DND-41 (cell line): Measurements from ENCODE around the gene ADRB1.

Experiments used
- ATAC-seq: fragments of 200-7000 bp; cut with Tn5 transposase; 3 replicates; pipeline ENCODE4 v1.9.1; 2021; ENCODE audit warnings: low read depth; ENCODE audit not compliant: insufficient read depth
- DNase-seq: peaks from one replicate; pipeline ENCODE4 v3.0.0-alpha.2; 2020
- H2AFZ ChIP-seq: 2 replicates; pipeline ENCODE4 v1.6.0; 2012; ENCODE audit warnings: low read depth, low read length
- H3K27ac ChIP-seq: 2 replicates; pipeline ENCODE4 v1.5.1; 2012; ENCODE audit warnings: low read length, inconsistent platforms
- H3K27me3 ChIP-seq: fragments of 200-600 bp; sonication (generic); 2 replicates; pipeline ENCODE4 v1.6.0; 2012; ENCODE audit warnings: low read length, mild to moderate bottlenecking, inconsistent platforms; ENCODE audit not compliant: insufficient read depth, poor library complexity
- H3K36me3 ChIP-seq: 2 replicates; pipeline ENCODE4 v1.5.1; 2012; ENCODE audit warnings: low read length, inconsistent platforms; ENCODE audit not compliant: insufficient read depth
- H3K4me1 ChIP-seq: 2 replicates; pipeline ENCODE4 v1.5.1; 2012; ENCODE audit warnings: mild to moderate bottlenecking, low read length; ENCODE audit not compliant: insufficient read depth
- H3K4me2 ChIP-seq: 2 replicates; pipeline ENCODE4 v1.6.0; 2012; ENCODE audit warnings: mild to moderate bottlenecking, moderate library complexity, low read length, inconsistent platforms; ENCODE audit not compliant: insufficient read depth
- H3K4me3 ChIP-seq, 2 experiments: fragments of 200-600 bp in 1 of 2; shearing (Covaris generic) in 1 of 2; 2 replicates each; pipeline ENCODE4 v1.5.1; 2012 to 2016; ENCODE audit warnings: inconsistent platforms in 2 of 2, low read length in 2 of 2, mild to moderate bottlenecking in 2 of 2, low read depth in 1 of 2, moderate library complexity in 1 of 2
- H3K79me2 ChIP-seq: 2 replicates; pipeline ENCODE4 v1.6.0; 2012; ENCODE audit warnings: low read length, inconsistent platforms; ENCODE audit not compliant: insufficient read depth
- H3K9ac ChIP-seq: 2 replicates; pipeline ENCODE4 v1.6.0; 2012; ENCODE audit warnings: low read depth, mild to moderate bottlenecking, inconsistent platforms, low read length, moderate library complexity
- H3K9me3 ChIP-seq: 2 replicates; pipeline ENCODE4 v1.5.1; 2012; ENCODE audit warnings: low read length, moderate library complexity, mild to moderate bottlenecking, inconsistent platforms; ENCODE audit not compliant: insufficient read depth, severe bottlenecking
- H4K20me1 ChIP-seq: 2 replicates; pipeline ENCODE4 v1.6.0; 2012; ENCODE audit warnings: low read length; ENCODE audit not compliant: insufficient read depth
- CTCF ChIP-seq: IDR thresholded peaks from 2 replicates; pipeline ENCODE4 v1.5.1; 2012; ENCODE audit warnings: borderline replicate concordance, low read length, moderate library complexity, mild to moderate bottlenecking; ENCODE audit not compliant: poor library complexity, severe bottlenecking; ENCODE audit errors: extremely low read depth
- EZH2 ChIP-seq: IDR thresholded peaks from 3 replicates; pipeline ENCODE4 v1.6.1; 2012; ENCODE audit warnings: borderline replicate concordance, low read depth, mild to moderate bottlenecking, moderate library complexity, low read length, inconsistent platforms; ENCODE audit not compliant: severe bottlenecking

The ADRB1 gene

GRCh38 chr10:114083040-114083439, 39.4 kb downstream of the ADRB1 start:
- H3K79me2 ChIP-seq, result no peaks in the 10 kb centered on the region
- no peaks in the 10 kb centered on the region for H4K20me1 ChIP-seq
- DNase-seq, result peak; percentile 44
- peaks cover 14% of the 10 kb centered on the region for H3K4me1 ChIP-seq
- TF ChIP-seq EZH2, result no peak
- H3K4me2 ChIP-seq, result no peak overlapping the region
- no peaks in the 10 kb centered on the region for H3K36me3 ChIP-seq
- H3K27me3 ChIP-seq, result no peaks in the 10 kb centered on the region
- peak overlapping the region; percentile 28; the same call in 1 of the 2 replicates for H3K27ac ChIP-seq
- H3K4me3 ChIP-seq, result no peak overlapping the region
- H2AFZ ChIP-seq, result peak overlapping the region; percentile 43; the same call in 1 of the 2 replicates
- peak; percentile 73 for ATAC-seq
- no peak overlapping the region for H3K9ac ChIP-seq
- H3K9me3 ChIP-seq, result no peaks in the 10 kb centered on the region

- H3K9ac ChIP-seq, result no peak overlapping the region
- H3K4me1 ChIP-seq, result peaks cover 14% of the 10 kb centered on the region
- DNase-seq (no peak), ATAC-seq (0 out of 3 replicates have a peak, but pooled peaks have one; percentile 34)
- H3K9me3 ChIP-seq, result no peaks in the 10 kb centered on the region
- no peaks in the 10 kb centered on the region for H3K79me2 ChIP-seq
- no peak for TF ChIP-seq CTCF
- no peak for TF ChIP-seq EZH2
- H3K4me3 ChIP-seq, result no peak overlapping the region
- H3K27me3 ChIP-seq, result no peaks in the 10 kb centered on the region
- no peak overlapping the region for H2AFZ ChIP-seq
- no peaks in the 10 kb centered on the region for H4K20me1 ChIP-seq
- no peaks in the 10 kb centered on the region for H3K36me3 ChIP-seq
- no peak overlapping the region for H3K4me2 ChIP-seq
- H3K27ac ChIP-seq, result no peak overlapping the region
Measured at GRCh38 chr10:114084215-114084614, 40.5 kb downstream of the ADRB1 start.

GRCh38 chr10:114087255-114087654, 43.6 kb downstream of the ADRB1 start:
- H3K4me2 ChIP-seq, result no peak overlapping the region
- H3K9me3 ChIP-seq, result no peaks in the 10 kb centered on the region
- no peak overlapping the region for H2AFZ ChIP-seq
- H3K27ac ChIP-seq, result no peak overlapping the region
- no peaks in the 10 kb centered on the region for H3K79me2 ChIP-seq
- peaks cover 12% of the 10 kb centered on the region for H3K4me1 ChIP-seq
- H3K9ac ChIP-seq, result no peak overlapping the region
- H3K36me3 ChIP-seq, result no peaks in the 10 kb centered on the region
- DNase-seq (no peak), ATAC-seq (no peak)
- no peaks in the 10 kb centered on the region for H4K20me1 ChIP-seq
- H3K4me3 ChIP-seq, result no peak overlapping the region
- no peaks in the 10 kb centered on the region for H3K27me3 ChIP-seq
- TF ChIP-seq EZH2 (no peak), CTCF (peak; percentile 3)

- Histone ChIP-seq H3K9ac (no peak overlapping the region), H3K4me2 (no peak overlapping the region), H3K79me2 (no peaks in the 10 kb centered on the region), H4K20me1 (no peaks in the 10 kb centered on the region), H3K27me3 (no peaks in the 10 kb centered on the region), H2AFZ (no peak overlapping the region), H3K4me1 (peaks cover 8% of the 10 kb centered on the region), H3K27ac (no peak overlapping the region), H3K9me3 (no peaks in the 10 kb centered on the region), H3K4me3 (no peak overlapping the region), H3K36me3 (no peaks in the 10 kb centered on the region)
- no peak for DNase-seq
- peak; percentile 11; the same call in 1 of the 3 replicates for ATAC-seq
- TF ChIP-seq CTCF (peak; percentile 26), EZH2 (no peak)
Measured at GRCh38 chr10:114087655-114088054, 44.0 kb downstream of the ADRB1 start.
